Measurements from ENCODE around the gene ARL15. TPM values are rescaled to one million over a fixed set of nuclear protein-coding genes. Genes with fewer than 3 reads are reported as not detected.
A peak's percentile ranks its signal among the peaks of the same experiment; 100 is the strongest.

Gene ARL15
- total and polyA plus RNA-seq, 9 of the 15 experiments (the other 6 are each of a cell fraction or from before 2014, with no cell fraction given): 18.5 to 80.4 (median 57.0) TPM

DNA sequence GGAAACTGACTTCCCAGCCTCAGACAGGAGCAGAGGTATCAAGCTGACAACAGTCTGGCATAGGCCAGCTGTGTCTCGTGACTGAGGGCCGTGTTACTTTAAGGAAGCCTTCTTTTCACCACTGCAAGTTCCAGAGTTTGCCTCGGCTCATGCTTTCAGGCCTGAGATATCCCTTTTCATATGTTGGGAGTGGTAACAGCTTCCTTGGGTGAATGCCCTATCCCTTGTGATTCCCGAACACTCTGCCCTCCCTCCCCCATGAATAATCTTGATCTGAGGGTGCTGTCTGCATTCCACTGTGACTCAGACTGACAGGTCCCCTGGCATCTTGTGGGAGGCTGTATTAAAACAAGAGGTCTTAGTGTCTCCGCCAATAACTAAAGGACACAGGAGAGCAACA, 49.7 kb upstream of the ARL15 start (continued):
- TF ChIP-seq NELFE (IDR thresholded peaks at IDR 0.05; ENCODE audit: insufficient read depth, insufficient read length) (no peak), C11orf30 (IDR thresholded peaks at IDR 0.05; ENCODE audit: low read depth) (no peak), NFE2L1 (tag; IDR thresholded peaks at IDR 0.05; ENCODE audit: borderline replicate concordance, low read depth) (no peak), DPF2 (IDR thresholded peaks at IDR 0.05) (0 out of 2 replicates have a peak, but pooled peaks have one; percentile 14), PHB2 (IDR thresholded peaks at IDR 0.05; ENCODE audit: low read depth) (no peak), EHMT2 (IDR thresholded peaks at IDR 0.05) (no peak), ZBTB7A (IDR thresholded peaks at IDR 0.05; ENCODE audit: borderline replicate concordance, control insufficient read depth, low read depth, low read length) (no peak)
- TF ChIP-seq, protein P1, sequence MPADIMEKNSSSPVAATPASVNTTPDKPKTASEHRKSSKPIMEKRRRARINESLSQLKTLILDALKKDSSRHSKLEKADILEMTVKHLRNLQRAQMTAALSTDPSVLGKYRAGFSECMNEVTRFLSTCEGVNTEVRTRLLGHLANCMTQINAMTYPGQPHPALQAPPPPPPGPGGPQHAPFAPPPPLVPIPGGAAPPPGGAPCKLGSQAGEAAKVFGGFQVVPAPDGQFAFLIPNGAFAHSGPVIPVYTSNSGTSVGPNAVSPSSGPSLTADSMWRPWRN (IDR thresholded peaks at IDR 0.05; ENCODE audit: low read depth): no peak

DNA sequence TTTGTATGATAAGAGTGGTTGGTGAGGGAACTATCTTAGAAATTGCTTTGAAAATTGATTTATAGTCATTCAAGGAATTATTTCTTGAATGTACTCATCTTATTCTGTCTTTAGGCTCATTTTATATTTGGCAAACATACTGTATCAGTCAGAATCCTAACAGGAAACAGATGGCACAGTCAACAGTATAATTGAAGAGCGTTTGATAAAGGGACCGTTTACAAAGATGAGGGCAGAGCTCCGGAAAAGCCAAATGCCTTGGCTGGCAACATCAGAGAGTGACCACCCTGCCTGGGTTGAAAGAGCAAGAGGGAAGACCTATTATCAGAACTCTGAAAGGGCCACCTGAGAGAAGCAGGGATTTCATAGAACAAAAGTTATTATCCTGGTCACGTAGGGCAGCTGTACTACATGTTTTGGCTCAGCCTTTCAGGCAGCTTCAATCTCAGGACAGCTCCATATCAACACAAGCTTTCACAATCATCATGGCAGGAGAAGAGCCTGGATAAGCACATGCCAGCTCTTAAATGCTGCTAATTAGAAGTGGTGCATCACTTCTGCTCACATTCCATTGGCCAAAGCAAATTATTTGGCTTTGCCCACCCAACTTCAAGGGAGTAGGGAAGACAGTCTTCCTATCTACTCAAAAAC, 47.2 kb upstream of the ARL15 start:
- Histone ChIP-seq H3K4me1 (replicated peaks in 1 of 2; ENCODE audit: control insufficient read depth in 2 of 2, insufficient read depth in 2 of 2, low read length in 2 of 2) (peaks cover 0 to 15% of the 10 kb centered on the region in 2 experiments; a peak in 3 of 5 replicates), H2AFZ (ENCODE audit: low read depth, low read length) (no peak overlapping the region), H3K4me3 (no peak overlapping the region), H3K9me1 (ENCODE audit: control insufficient read depth, insufficient read depth, low read length) (peaks cover 6% of the 10 kb centered on the region), H4K20me1 (replicated peaks; ENCODE audit: control insufficient read depth, insufficient read depth, low read length) (no peaks in the 10 kb centered on the region), H3K9ac (ENCODE audit: insufficient read depth in 1 of 2, low read depth in 2 of 2, low read length in 2 of 2) (no peak overlapping the region), H3K79me2 (ENCODE audit: control insufficient read depth, insufficient read depth, low read length) (peaks cover 68% of the 10 kb centered on the region), H3K9me3 (replicated peaks; ENCODE audit: control insufficient read depth, insufficient read depth, low read depth, low read length) (peaks cover 12% of the 10 kb centered on the region), H3K27me3 (ENCODE audit: control insufficient read depth in 2 of 2, insufficient read depth in 2 of 2, low read length in 2 of 2) (no peaks in the 10 kb centered on the region), H3K27ac (ENCODE audit: extremely low read depth, low read depth, low read length) (no peak overlapping the region), H3K4me2 (ENCODE audit: insufficient read depth, low read length) (no peak overlapping the region), H3K36me3 (ENCODE audit: control insufficient read depth, insufficient read depth, low read length) (peaks cover 38% of the 10 kb centered on the region)
- ATAC-seq (no peak), FAIRE-seq (no peak), DNase-seq (ENCODE audit: extremely low read depth in 1 of 4, low spot score in 3 of 4) (no peak)
- 88% methylated on average over 4 of the region's 4 CpGs for WGBS (ENCODE audit: insufficient coverage, low coverage, missing lambda C conversion rate)
- ChIA-PET CTCF (ENCODE audit: low intra/inter-chr PET ratio) (no interaction called here), POLR2A (no interaction called here)
- in situ Hi-C loops (cut with MboI) (no loop called here), intact Hi-C loops (cut with micrococcal nuclease) (no loop called here)
- no TSS peak for BruUV-seq (replicated peaks)
- TF ChIP-seq, protein P2, sequence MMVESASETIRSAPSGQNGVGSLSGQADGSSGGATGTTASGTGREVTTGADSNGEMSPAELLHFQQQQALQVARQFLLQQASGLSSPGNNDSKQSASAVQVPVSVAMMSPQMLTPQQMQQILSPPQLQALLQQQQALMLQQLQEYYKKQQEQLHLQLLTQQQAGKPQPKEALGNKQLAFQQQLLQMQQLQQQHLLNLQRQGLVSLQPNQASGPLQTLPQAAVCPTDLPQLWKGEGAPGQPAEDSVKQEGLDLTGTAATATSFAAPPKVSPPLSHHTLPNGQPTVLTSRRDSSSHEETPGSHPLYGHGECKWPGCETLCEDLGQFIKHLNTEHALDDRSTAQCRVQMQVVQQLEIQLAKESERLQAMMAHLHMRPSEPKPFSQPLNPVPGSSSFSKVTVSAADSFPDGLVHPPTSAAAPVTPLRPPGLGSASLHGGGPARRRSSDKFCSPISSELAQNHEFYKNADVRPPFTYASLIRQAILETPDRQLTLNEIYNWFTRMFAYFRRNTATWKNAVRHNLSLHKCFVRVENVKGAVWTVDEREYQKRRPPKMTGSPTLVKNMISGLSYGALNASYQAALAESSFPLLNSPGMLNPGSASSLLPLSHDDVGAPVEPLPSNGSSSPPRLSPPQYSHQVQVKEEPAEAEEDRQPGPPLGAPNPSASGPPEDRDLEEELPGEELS (CRISPR knock-in tag; IDR thresholded peaks at IDR 0.05; ENCODE audit: borderline replicate concordance): no peak
- TF ChIP-seq, protein P3, sequence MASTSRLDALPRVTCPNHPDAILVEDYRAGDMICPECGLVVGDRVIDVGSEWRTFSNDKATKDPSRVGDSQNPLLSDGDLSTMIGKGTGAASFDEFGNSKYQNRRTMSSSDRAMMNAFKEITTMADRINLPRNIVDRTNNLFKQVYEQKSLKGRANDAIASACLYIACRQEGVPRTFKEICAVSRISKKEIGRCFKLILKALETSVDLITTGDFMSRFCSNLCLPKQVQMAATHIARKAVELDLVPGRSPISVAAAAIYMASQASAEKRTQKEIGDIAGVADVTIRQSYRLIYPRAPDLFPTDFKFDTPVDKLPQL (IDR thresholded peaks at IDR 0.05; ENCODE audit: extremely low read depth, insufficient read length): no peak
- TF ChIP-seq, protein P4, sequence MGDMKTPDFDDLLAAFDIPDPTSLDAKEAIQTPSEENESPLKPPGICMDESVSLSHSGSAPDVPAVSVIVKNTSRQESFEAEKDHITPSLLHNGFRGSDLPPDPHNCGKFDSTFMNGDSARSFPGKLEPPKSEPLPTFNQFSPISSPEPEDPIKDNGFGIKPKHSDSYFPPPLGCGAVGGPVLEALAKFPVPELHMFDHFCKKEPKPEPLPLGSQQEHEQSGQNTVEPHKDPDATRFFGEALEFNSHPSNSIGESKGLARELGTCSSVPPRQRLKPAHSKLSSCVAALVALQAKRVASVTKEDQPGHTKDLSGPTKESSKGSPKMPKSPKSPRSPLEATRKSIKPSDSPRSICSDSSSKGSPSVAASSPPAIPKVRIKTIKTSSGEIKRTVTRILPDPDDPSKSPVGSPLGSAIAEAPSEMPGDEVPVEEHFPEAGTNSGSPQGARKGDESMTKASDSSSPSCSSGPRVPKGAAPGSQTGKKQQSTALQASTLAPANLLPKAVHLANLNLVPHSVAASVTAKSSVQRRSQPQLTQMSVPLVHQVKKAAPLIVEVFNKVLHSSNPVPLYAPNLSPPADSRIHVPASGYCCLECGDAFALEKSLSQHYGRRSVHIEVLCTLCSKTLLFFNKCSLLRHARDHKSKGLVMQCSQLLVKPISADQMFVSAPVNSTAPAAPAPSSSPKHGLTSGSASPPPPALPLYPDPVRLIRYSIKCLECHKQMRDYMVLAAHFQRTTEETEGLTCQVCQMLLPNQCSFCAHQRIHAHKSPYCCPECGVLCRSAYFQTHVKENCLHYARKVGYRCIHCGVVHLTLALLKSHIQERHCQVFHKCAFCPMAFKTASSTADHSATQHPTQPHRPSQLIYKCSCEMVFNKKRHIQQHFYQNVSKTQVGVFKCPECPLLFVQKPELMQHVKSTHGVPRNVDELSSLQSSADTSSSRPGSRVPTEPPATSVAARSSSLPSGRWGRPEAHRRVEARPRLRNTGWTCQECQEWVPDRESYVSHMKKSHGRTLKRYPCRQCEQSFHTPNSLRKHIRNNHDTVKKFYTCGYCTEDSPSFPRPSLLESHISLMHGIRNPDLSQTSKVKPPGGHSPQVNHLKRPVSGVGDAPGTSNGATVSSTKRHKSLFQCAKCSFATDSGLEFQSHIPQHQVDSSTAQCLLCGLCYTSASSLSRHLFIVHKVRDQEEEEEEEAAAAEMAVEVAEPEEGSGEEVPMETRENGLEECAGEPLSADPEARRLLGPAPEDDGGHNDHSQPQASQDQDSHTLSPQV (IDR thresholded peaks at IDR 0.05): no peak
- TF ChIP-seq, protein P5, sequence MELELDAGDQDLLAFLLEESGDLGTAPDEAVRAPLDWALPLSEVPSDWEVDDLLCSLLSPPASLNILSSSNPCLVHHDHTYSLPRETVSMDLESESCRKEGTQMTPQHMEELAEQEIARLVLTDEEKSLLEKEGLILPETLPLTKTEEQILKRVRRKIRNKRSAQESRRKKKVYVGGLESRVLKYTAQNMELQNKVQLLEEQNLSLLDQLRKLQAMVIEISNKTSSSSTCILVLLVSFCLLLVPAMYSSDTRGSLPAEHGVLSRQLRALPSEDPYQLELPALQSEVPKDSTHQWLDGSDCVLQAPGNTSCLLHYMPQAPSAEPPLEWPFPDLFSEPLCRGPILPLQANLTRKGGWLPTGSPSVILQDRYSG (tag; conservative IDR thresholded peaks at IDR 0.05; ENCODE audit: low read depth): no peak

Measured in K562 (cell line).